ENCODE data around the gene MYOG.

Gene MYOG

DNA sequence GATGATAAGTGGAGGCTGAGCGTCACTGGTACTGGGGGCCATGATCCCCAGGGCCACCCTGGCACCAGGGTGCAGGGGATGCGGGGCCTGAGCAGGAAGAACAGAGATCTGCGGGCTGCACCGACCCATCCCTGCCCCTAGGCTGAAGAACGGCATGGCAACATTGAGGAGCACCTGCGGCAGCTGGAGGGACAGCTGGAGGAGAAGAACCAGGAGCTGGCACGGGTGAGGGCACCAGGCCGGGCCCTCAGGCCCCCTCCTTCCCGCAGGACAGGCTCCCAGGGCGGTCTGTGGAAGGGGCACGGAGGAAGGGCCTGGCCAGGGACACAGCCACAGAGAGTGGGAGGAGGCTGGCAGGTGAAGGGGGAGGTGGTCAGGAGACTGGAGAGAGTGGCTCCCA, 37.7 kb downstream of the MYOG start:
- DNase-seq (ENCODE audit: low read depth in 1 of 2, low spot score in 1 of 2), result no peak

DNA sequence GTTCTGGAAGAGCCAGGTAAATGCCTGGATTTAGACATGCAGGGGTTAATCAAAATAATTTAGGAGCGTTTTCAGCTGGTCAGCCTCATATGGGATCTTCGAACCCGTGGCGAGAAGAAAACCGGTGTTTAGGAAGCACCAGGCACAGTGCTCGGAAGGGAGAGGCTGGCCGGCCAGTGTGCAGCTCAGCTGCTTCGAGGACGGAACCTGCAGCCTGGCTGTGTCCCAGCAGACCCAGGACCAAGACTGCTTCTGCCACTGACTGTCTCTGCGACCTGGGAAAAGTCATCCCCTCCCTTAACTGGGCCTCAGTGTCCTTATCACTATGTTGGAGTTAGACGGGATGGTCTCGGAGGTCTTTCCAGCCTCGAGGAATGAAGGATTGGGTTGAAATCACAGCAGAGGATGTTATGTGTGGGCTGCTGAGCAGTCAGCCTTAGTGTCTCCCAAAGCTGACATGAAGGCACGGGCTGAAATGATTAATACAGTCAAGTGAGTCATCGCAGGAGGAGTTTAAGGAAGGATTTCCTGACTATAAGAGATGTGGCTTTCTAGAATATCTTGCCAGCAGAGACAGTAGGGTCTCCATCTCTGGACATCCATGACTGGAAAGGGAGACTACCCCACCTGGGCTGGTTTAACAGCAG, 38.7 kb downstream of the MYOG start:
- no peak for DNase-seq (ENCODE audit: low read depth in 1 of 2, low spot score in 1 of 2)

DNA sequence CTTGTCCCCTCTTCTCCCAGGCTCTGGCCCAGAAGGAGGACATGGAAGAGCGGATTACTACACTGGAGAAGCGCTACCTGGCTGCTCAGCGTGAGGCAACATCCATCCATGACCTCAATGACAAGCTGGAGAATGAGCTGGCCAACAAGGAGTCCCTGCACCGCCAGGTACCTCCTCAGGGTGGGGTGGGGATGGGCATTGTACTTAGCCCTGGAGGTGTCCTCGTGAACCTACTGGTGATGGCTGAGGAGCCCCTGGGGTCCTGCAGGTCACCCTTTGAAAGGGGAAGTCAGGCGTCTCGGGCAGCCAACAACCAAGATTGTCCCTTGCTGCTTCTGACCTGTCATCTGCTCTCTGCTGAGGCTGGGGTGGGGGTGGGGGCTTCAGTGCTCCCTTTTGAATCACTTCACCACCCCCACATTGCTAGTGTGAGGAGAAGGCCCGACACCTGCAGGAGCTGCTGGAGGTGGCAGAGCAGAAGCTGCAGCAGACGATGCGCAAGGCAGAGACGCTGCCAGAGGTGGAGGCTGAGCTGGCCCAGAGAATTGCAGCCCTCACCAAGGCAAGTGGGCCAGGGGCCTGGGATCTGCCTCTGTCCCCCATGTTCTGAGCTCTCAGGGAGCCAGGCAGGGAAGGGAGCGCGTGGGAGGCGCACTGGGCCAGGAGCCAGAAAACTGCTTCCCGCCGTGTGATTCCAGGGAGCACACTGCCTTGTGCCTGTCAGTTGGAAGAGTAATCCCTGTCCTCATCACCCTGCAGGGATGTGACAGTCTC, 39.8 kb downstream of the MYOG start:
- DNase-seq (ENCODE audit: low read depth in 1 of 2, low spot score in 1 of 2), result no peak

DNA sequence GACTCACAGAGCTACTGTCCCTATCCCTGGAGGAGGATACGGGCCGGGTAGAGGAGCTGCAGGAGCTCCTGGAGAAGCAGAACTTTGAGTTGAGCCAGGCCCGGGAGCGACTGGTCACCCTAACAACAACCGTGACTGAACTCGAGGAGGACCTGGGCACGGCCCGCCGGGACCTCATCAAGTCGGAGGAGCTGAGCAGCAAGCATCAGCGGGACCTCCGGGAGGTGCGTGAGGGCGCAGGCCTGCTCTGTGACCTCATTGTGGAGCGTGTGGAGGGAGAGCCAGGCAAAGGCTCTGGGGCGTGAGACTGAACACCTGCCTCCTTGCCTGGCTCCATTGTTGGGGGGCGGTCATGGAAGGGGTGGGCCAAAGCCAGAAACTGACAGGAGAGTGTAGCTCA, 40.5 kb downstream of the MYOG start:
- no peak for DNase-seq (ENCODE audit: low read depth in 1 of 2, low spot score in 1 of 2)

DNA sequence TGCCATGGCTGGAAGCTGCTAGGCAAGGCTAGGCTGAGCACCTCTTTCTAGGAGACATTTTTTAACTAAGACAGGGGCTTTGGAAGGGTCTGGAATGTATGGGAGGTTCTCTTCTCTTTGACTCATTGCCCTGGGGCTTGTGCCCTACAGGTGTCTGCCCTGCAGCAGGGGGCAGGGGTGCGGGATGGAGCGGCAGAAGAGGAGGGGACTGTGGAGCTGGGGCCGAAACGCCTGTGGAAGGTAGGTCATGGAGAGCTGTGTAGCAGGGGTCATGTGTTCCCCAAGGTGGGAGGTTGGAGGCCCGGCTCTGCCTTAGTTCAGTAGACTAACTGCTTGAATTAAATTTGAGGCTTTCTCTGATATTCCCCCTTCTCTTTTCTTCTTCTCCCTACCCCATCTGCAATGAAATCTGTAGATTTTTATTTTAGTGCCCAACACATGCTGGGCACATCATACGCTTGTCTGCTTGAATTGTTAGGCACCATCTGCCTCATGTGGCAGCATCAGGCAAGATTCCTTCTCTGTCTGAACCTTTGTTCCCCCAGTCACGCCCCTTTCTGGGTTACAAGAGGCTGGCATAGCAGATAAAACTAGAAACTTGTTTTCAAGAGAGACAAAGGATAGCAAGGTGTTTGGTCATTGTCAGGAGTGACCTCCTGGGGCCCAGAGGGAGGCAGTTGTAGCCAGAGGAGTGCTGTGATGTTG, 41.1 kb downstream of the MYOG start:
- no peak for DNase-seq (ENCODE audit: low read depth in 1 of 2, low spot score in 1 of 2)

DNA sequence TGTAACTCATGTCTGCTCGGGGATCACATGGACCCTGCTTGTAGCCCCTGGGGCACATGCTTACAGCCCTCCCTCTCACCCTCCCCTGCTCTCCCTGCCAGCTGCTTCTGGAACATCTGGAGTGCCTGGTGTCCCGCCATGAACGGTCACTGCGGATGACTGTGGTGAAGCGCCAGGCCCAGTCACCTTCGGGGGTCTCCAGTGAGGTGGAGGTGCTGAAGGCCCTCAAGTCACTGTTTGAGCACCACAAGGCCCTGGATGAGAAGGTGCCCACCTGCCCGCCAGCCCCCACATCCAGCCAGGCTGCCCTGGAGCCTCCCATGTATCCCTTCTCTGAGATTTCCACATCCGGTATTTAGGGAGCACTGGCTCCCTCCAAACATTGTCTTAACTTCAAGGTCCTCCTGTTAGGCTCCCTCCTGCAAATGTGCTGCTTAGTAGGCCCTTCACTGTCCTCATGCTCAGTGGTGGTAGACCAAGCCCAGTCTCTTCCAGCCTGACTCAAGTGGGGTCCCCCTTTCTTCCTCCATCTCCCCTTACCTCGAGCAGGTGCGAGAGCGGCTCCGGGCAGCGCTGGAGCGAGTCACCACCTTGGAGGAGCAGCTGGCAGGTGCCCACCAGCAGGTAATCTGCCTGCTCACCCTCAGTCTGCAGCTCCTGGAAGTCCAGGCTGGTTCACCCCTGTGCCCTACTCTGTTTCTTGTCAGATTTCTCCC, 41.8 kb downstream of the MYOG start:
- no peak for DNase-seq (ENCODE audit: low read depth in 1 of 2, low spot score in 1 of 2)

DNA sequence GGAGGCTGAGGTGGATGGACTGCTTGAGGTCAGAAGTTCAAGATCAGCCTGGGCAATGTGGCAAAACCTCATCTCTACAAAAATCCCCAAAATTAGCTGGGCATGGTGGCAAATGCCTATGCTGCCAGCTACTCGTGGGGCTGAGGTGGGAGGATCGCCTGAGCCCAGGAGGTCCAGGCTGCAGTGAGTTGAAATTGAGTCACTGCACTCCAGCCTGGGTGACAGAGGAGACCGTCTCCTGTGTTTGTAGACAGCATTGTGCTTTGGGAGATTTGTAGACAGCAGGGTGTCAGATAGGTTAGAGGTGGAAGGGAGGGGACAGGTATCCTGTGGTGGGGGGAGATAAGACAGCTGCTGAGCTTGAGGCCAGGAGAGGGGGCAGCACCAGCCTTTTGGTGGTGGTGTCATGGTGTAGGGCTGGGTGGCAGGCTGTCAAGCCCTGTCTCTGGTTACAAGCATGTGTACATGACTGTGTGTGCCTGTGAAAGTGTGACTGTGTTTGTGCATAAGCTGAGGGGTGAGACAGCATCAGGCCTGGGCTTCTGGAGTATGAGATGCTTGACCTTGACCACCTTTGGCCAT, 44.4 kb downstream of the MYOG start:
- DNase-seq (ENCODE audit: low read depth in 1 of 2, low spot score in 1 of 2), result no peak

DNA sequence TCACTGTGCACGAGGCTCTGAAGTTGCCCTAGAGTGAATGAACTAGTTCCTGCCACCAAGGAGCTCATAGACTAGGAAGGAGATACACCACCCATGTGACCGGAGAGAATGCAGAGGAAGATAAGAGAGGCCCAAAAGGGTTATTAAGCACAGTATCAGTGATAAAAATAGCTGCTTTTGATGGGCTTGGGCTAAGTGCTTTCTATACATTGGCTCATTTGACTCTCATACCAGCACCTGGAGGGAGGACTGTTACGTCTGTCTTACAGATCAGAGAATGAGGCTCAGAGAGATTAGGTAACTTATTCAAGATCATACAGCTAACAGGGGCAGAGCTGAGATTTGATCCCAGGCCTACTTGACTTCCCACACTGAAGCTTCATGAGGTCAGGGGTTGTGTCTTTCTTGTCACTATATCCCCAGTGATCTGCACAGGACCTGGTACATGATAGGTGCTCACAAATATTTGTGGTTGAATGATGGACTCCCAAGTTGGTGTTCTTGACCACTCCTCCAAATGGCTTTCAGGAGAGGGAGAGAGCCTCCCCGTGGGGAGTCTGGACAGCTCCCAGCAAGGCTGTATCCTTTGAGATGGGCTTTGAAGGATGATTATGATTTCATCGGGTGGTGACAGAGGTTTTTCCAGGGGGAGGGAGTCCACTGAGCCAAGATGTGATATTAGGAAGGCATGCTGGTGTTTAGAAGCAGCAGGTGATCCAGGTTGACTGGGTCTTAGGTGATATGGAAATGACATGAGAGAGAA, 45.1 kb downstream of the MYOG start:
- no peak for DNase-seq (ENCODE audit: low read depth in 1 of 2, low spot score in 1 of 2)

DNA sequence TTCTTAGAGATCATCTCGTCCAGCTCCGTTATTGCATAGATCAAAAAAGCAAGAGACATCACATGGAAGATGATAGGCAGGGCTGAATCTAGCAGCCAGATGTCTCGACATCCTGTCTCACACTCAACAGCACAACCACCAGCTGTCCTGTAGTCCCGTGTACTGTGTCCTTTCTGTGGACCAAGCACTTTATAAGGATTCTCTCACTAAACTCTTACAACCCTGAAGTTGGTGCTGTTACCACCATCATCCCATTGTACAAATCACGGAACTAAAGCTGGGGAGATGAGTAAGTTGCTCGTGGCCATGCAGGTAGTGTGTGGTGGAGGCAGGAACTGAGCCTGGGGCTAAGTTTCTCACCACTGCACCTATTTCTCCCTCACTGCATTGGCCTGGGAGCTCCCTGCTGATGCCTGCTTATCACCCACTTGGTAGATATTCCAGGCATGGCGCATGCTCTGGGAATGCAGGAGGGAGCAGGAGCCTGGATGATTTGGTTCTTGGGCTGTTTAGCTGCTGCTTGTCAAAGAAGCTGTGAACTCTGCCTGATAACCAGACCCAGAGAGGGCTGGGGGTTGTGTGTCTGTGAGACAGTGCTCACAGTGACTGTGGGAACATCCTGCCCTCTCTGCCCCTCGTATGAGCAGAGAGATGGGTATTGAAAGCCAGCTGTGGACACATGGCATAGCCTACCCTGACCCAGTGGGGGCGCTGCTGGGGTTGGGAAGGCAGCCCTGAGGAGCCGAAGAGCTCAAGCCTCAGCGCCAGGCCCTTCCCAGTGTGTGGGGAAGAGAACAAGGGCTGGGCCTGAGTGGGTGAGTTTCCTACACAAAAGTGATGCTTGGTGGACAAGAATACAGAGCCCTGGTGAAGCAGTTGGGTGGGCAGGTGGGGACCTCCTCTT, 46.0 kb downstream of the MYOG start:
- DNase-seq (ENCODE audit: low read depth in 1 of 2, low spot score in 1 of 2), result no peak

DNA sequence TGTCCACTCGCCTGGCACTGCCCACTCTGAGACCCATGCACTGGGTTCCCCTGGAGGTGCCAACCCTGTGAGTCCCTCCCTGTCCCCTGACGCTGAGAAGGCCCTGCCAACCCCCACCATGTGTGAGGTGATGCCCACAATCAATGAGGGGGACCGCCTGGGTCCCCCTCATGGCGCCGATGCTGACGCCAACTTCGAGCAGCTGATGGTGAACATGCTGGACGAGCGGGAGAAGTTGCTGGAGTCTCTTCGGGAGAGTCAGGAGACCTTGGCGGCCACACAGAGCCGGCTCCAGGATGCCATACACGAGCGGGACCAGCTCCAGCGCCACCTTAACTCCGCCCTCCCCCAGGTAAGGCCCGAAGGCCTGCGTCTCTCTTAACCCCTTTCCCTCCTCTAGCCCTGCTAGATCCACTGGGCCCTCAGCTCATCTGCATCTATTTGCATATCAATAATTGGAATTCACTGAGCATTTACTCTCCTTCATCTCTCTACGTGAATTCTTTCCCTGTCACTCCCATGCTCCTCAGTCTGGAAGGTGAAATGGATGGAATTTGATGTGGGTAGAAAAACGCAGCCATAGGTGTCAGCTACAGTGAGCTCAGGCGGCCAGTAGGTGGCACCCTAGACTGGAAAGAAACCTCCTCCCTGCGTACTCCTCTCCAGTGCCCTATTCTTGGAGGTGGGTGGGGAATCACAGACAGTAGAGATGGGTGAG, 46.8 kb downstream of the MYOG start:
- DNase-seq (ENCODE audit: low read depth in 1 of 2, low spot score in 1 of 2), result peak; percentile 31 to 58

DNA sequence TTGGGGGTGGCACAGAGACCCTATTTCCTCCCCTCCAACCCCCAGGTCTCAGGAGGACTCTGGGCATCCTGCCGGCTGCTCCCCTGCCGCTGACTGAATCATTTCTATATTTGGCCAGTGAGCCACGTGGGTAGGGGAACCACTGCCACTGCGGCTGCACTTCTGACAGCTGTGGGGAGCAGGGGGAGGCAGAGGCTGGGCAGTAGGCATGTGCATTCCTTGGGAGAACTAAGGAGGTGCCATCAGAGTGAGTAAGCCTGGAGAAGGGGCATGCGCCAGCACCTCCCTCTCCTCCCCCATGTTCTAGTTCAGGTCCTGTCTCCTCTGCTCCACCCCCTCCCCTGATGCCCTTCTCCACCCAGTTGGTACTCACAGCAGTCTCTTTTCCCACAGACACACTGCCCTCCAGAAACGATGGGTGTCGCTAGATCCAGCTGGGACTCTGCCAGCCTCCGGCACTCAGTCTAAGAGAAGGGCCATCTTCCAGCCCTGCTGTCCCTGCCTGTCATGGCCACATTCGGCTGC, 47.5 kb downstream of the MYOG start:
- no peak for DNase-seq (ENCODE audit: low read depth in 1 of 2, low spot score in 1 of 2)

DNA sequence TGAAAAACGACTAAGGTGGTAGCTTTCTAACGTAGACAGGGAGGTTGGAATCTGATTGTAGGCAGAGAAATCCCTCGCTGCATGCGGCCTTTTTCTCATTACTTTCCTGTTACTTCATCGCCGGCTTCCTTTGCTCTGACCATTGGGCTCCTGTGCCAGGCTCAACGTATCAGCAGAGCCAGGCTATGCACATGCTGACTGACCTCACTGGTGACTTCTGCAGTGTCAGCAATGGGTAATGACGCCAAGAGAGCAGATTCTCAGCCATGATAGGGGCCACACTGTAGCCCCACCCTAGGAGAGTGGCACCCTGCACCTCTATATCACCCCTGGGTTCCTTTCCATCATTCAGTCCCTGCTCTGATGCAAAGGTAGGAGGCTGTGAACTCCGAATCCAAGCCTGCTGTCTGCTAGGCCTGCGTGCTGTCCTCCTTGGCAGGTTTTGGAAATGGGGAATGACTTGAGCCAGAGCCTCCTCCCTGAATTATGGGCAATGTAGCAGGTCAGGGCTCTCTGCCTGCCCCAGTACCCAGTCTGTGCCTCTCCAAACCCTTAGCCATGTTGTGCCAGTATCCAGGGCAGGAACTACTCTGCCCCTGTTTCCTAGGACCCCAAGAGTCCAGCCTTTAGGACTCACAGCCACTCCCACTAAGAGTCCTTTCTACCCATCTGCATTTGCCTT, 48.2 kb downstream of the MYOG start:
- DNase-seq (ENCODE audit: low read depth in 1 of 2, low spot score in 1 of 2), result no peak

DNA sequence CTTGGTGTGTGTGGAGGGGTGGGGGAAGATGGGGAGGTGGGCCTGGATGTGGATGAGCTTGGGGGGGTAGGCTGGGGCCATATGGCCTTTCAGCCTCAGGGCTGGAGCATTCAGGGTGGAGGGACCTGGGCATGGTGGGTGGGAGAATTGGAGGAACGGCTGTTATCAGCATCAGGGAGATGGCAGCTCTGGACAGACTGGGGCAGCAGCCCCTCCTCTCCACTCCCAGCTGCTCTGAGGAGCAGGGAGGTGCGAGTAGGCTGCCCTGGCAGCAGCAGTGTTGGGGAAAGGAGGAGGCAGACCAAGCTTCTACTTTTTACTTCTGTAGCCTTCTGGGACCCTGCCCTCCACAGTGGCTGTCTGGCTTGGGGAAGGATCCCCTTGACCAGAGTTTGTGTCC, 49.3 kb downstream of the MYOG start:
- DNase-seq (ENCODE audit: low read depth in 1 of 2, low spot score in 1 of 2), result no peak

DNA sequence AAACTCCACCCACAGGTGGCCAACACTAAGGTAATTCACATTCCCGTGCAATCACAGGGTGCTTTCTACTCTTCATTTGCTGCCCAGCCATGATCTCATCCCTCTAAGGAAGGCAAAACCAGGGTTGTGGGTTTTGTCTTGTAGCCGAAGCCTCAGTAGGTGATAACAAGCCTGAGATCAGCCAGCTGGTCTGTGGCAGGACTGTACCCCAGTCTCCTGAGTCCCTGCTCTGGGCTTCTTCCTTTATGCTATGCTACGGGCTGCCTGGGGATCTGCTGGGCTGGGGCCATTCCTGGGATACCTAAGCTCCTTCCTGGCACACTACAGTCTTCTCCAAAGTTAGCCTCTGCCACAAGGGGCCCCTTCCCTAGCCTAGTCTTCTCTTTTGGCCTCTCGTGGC, 49.7 kb downstream of the MYOG start:
- no peak for DNase-seq (ENCODE audit: low read depth in 1 of 2, low spot score in 1 of 2)

DNA sequence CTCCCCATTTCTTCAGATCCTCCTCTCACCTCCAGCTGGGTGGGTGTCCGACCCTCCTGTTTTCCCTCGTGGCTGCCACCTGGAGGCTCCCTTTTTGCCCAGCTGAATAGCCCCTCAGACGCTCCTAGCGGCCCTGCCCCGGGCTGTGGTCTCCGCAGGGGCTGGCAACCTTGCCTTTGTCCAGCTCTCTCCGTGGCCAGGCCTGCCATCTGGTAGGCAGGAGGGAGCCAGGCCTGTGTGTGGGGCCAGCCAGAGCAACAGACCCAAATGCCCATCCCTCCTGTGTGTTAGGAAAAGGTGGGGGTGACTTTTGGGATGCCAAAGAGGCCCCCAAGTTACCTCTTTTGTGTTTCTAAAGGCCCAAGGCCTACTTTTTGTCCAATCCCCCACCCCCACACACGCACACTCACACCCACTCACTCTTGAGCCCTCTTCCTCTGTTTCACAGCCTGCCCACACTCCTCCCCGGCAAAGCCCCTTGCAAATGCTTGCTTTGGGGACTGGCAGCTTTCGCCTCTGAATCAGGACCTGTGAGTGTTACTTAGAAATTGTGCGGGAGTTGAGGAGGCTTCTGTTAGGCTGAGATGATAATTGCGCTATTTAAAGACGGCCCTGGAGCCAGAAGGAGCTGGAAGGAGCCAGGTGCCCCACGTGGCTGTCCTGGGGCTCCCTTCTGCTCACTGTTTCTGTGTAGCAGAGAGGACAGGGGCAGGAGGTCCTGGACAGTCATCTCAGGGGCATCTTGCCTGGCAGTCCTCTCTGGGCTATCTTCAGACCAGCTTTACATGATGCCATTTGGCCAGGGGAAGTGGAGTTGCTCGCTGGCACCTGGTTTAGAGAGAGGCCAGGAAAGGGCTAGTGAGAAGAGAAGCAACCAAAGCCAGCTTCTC, 50.5 kb downstream of the MYOG start:
- no peak for DNase-seq (ENCODE audit: low read depth in 1 of 2, low spot score in 1 of 2)

DNA sequence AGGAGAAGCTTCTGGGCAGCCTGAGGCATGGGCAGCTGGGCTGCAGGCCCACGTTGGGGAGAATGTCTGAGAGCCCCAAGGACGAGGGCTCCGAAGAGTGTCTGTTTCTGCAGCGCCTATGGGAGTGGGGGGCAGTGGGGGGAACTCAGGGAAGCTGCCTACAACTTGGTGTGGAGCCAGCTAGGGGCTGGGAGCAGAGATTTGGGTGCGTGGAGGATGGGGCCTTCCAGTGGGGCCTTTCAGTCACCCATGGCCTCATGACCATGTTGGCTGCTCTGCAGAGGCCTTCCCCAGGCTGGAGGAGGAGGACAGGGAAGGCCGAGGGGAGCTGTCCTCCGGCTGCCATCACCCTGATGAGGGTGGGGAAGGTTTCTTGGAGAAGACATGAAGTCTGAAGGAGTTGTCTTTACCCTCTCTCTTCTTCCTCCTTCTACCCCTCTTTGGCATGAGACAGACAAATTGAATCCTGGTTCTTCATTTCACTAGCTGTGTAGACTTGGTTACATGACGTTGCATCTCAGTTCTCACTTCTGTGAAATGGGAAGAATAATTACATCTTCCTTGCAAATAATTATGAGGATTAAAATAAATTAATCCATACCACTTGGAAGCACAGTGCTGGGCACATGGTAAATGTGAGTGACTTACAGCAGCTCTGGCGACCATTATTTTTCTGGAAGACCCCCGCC, 51.2 kb downstream of the MYOG start:
- DNase-seq (ENCODE audit: low read depth in 1 of 2, low spot score in 1 of 2), result no peak

DNA sequence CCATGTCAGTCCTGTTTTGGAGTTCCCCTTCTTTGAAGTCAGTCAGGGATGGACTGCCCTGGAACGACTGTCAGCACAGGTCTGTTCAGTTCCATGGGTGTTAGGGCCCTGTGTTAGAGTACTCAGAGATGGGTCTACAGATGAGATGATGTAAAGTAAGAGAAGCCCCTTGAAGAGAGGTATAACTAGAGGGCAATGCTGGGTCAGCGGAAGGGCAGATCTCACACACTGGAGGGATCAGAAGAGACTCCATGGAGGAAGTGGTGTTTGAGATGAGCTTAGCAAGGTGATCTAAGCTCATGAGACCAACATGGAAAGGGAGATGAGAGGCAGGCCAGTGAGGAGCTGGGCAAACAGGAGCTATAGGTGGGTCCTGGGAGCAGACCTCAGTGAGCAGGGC, 51.9 kb downstream of the MYOG start:
- no peak for DNase-seq (ENCODE audit: low read depth in 1 of 2, low spot score in 1 of 2)
